A549 (cell line): ENCODE results near the gene MLH3.

ENCODE experiments used
- BHLHE40 ChIP-seq: IDR thresholded peaks from 2 replicates; pipeline ENCODE4 v1.6.1; 2012; ENCODE audit warnings: low read depth, low read length, inconsistent platforms
- CBX8 ChIP-seq: fragments of 200-600 bp; sonication (generic); IDR thresholded peaks from 2 replicates; pipeline ENCODE4 v1.6.1; 2016
- CTCF ChIP-seq: fragments of >200 bp; sonication (Bioruptor Twin); formaldehyde crosslinking; IDR thresholded peaks from 3 replicates; pipeline ENCODE4 v1.5.1; 2016
- EP300 ChIP-seq, 2 experiments: fragments of >200 bp; sonication (Bioruptor Twin); formaldehyde crosslinking; IDR thresholded peaks; 2 replicates in 1 of 2; 3 replicates in 1 of 2; pipeline ENCODE4 v1.6.1; 2016 to 2017
- MAFK ChIP-seq: fragments of 450-650 bp; IDR thresholded peaks from 2 replicates; pipeline ENCODE4 v1.6.1; 2014; ENCODE audit not compliant: partially characterized antibody
- POLR2A ChIP-seq: IDR thresholded peaks from 2 replicates; pipeline ENCODE4 v1.6.1; 2012; ENCODE audit warnings: mild to moderate bottlenecking, low read length
- TF ChIP-seq, protein P1 (sequence below): IDR thresholded peaks from 2 replicates; pipeline ENCODE4 v1.6.1; 2012

DNA sequence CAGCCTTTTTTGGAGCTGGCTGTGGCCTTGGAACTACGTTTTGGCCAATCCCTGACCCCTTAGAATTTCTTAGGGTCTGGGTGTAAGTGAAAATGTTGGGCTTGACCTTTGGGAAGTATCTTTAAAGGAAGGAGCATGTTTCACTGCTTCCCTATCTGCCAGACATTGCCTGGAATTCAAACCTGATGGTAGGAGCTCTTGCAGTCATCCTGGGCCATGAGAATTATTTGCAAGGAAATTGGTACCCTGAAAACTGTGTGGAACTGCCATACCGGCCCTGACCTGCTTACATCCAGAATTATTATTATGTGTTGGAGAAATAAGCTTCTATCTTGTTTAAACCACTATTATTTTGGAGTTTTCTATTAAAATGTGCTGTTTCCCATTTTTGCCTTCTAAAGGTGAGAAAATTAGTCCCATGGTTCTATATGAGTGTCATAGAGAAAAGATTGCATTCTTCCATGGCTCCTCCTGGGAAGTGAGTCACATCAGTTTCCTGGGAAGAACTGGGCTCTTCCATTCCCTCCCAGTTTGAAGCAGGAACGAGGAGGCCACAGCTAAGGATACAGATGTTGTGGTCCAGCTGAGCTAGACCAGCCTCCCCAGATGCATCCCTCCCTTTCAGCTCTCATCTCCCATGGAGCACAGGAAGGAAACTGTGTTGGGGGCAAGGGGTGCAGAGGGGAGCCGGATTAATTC, 86.3 kb downstream of the MLH3 start:
- TF ChIP-seq, protein P1, sequence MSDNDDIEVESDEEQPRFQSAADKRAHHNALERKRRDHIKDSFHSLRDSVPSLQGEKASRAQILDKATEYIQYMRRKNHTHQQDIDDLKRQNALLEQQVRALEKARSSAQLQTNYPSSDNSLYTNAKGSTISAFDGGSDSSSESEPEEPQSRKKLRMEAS = no peak
- TF ChIP-seq CTCF = no peak
- no peak for TF ChIP-seq MAFK
- no peak for TF ChIP-seq BHLHE40
- no peak for TF ChIP-seq EP300 (IDR thresholded peaks at IDR 0.05)
- TF ChIP-seq POLR2A = no peak
- no peak for TF ChIP-seq CBX8
